HCT116 (cell line): ENCODE results near the gene NECTIN3. TPM values are rescaled to one million over a fixed set of nuclear protein-coding genes. Genes with fewer than 3 reads are reported as not detected.

Experiments used
- ATAC-seq: fragments of 200-7000 bp; cut with Tn5 transposase; 2 replicates; pipeline ENCODE4 v1.9.1; 2020; ENCODE audit warnings: mild to moderate bottlenecking, moderate library complexity
- Bru-seq: library from RNA; stranded (reverse); fragments of 400-500 nt; gene quantifications from one replicate; lab custom pipeline; 2021; lab: Mats Ljungman, UMichigan
- BruChase-seq, 2 experiments: library from RNA; stranded (reverse); fragments of 400-500 nt; gene quantifications; one replicate each; lab custom pipeline; 2021; lab: Mats Ljungman, UMichigan
- BruUV-seq: library from RNA; stranded (reverse); fragments of 400-500 nt; replicated peaks from 2 replicates; lab custom pipeline; 2021; lab: Mats Ljungman, UMichigan
- CTCF ChIA-PET: fragments of 300-600 bp; sonication (Branson Sonifier 250); formaldehyde crosslinking; loops from one replicate; lab custom pipeline; 2021; ENCODE audit warnings: antibody characterized with exemption; lab: Charles Lee
- POLR2A ChIA-PET: fragments of 300-600, 350-600 bp; sonication (Branson Sonifier 250); formaldehyde crosslinking; loops from one replicate; lab custom pipeline; 2021; ENCODE audit warnings: antibody characterized with exemption; lab: Charles Lee
- RAD21 ChIA-PET, 2 experiments: fragments of 300-600 bp; sonication (Branson Sonifier 250); formaldehyde crosslinking; loops; one replicate each; lab custom pipeline; 2023; ENCODE audit warnings: low total read pairs in 2 of 2; ENCODE audit not compliant: uncharacterized antibody in 2 of 2, unreplicated experiment in 2 of 2, low non-redundant PET in 1 of 2; lab: Charles Lee
- DNase-seq: peaks from one replicate; pipeline ENCODE4 v3.0.0-alpha.2; 2010; ENCODE audit warnings: low read depth, low spot score
- H2AFZ ChIP-seq: fragments of 200-600 bp; shearing (Covaris generic), sonication (generic); 2 replicates; pipeline ENCODE4 v1.6.1; 2017; ENCODE audit warnings: low read depth, mixed run types, mixed read lengths, antibody characterized with exemption, low read length; ENCODE audit not compliant: poor library complexity, severe bottlenecking
- H3K27ac ChIP-seq: 2 replicates; pipeline ENCODE4 v1.5.1; 2012; ENCODE audit warnings: low read depth, low read length
- H3K27me3 ChIP-seq: fragments of 200-600 bp; sonication (generic); 2 replicates; pipeline ENCODE4 v1.6.1; 2016; ENCODE audit warnings: mixed run types, low read length, mixed read lengths; ENCODE audit not compliant: insufficient read depth
- H3K36me3 ChIP-seq, 2 experiments: fragments of 200-500 bp in 1 of 2; fragments of 200-600 bp in 1 of 2; sonication (Bioruptor generic) in 1 of 2; sonication (generic) in 1 of 2; 2 replicates each; pipeline versions ENCODE4 v1.5.1 to v1.6.1; 2014 to 2016; ENCODE audit warnings: low read length in 2 of 2, inconsistent platforms in 1 of 2, mixed read lengths in 1 of 2, mixed run types in 1 of 2; ENCODE audit not compliant: insufficient read depth in 2 of 2, control insufficient read depth in 1 of 2
- H3K4me1 ChIP-seq, 2 experiments: fragments of 200-600 bp in 1 of 2; sonication (generic) in 1 of 2; 2 replicates each; pipeline versions ENCODE4 v1.5.1 to v1.6.1; 2012 to 2017; ENCODE audit warnings: low read length in 2 of 2, inconsistent platforms in 1 of 2, mild to moderate bottlenecking in 1 of 2, mixed read lengths in 1 of 2, mixed run types in 1 of 2, moderate library complexity in 1 of 2; ENCODE audit not compliant: insufficient read depth in 2 of 2, control insufficient read depth in 1 of 2
- H3K4me2 ChIP-seq: fragments of 200-600 bp; sonication (generic); 2 replicates; pipeline ENCODE4 v1.6.1; 2017; ENCODE audit warnings: mixed run types, low read length, mixed read lengths
- H3K4me3 ChIP-seq, 2 experiments: fragments of 200-600 bp in 1 of 2; sonication (generic) in 1 of 2; replicated peaks in 1 of 2; 2 replicates each; pipeline ENCODE4 v1.5.1; 2011 to 2016; ENCODE audit warnings: low read length in 2 of 2, control low read depth in 1 of 2, low read depth in 1 of 2, mild to moderate bottlenecking in 1 of 2, mixed read lengths in 1 of 2, mixed run types in 1 of 2
- H3K79me2 ChIP-seq: fragments of 200-600 bp; sonication (generic); 2 replicates; pipeline ENCODE4 v1.6.1; 2017; ENCODE audit warnings: mild to moderate bottlenecking, mixed run types, low read length, moderate library complexity, mixed read lengths; ENCODE audit not compliant: insufficient read depth
- H3K9ac ChIP-seq: fragments of 200-600 bp; sonication (generic); 2 replicates; pipeline ENCODE4 v1.6.1; 2016; ENCODE audit warnings: low read length, mixed read lengths
- H3K9me2 ChIP-seq: fragments of 200-600 bp; sonication (generic), shearing (Covaris generic); 2 replicates; pipeline ENCODE4 v1.6.1; 2017; ENCODE audit warnings: mixed run types, mild to moderate bottlenecking, moderate library complexity; ENCODE audit not compliant: insufficient read depth
- H3K9me3 ChIP-seq, 2 experiments: fragments of 200-500 bp in 1 of 2; fragments of 200-600 bp in 1 of 2; sonication (Bioruptor generic) in 1 of 2; sonication (generic) in 1 of 2; 2 replicates each; pipeline ENCODE4 v1.6.1; 2014 to 2017; ENCODE audit warnings: low read length in 2 of 2, mixed read lengths in 2 of 2, inconsistent platforms in 1 of 2, low read depth in 1 of 2, mild to moderate bottlenecking in 1 of 2, mixed run types in 1 of 2, moderate library complexity in 1 of 2; ENCODE audit not compliant: control insufficient read depth in 1 of 2, insufficient read depth in 1 of 2
- H4K20me1 ChIP-seq: fragments of 200-600 bp; sonication (generic), shearing (Covaris generic); 2 replicates; pipeline ENCODE4 v1.6.1; 2017; ENCODE audit warnings: mixed run types, mild to moderate bottlenecking, moderate library complexity; ENCODE audit not compliant: insufficient read depth
- CBX3 ChIP-seq: IDR thresholded peaks from 2 replicates; pipeline ENCODE4 v1.6.1; 2012; ENCODE audit warnings: low read depth
- EGR1 ChIP-seq: IDR thresholded peaks from 2 replicates; pipeline ENCODE4 v1.6.1; 2012; ENCODE audit warnings: low read depth
- EZH2 ChIP-seq: fragments of 200-600 bp; sonication (generic); IDR thresholded peaks from 2 replicates; pipeline ENCODE4 v1.6.1; 2017; ENCODE audit warnings: antibody characterized with exemption, mixed run types
- EZH2phosphoT487 ChIP-seq: fragments of 200-600 bp; IDR thresholded peaks from 2 replicates; pipeline ENCODE4 v1.6.1; 2018; ENCODE audit warnings: antibody characterized with exemption, borderline replicate concordance
- MAX ChIP-seq: IDR thresholded peaks from 2 replicates; pipeline ENCODE4 v1.6.1; 2012
- POLR2A ChIP-seq: IDR thresholded peaks from 2 replicates; pipeline ENCODE4 v1.7.0; 2011; ENCODE audit warnings: borderline replicate concordance; ENCODE audit not compliant: insufficient read depth, insufficient read length; ENCODE audit errors: extremely low read depth
- POLR2AphosphoS5 ChIP-seq: IDR thresholded peaks from 2 replicates; pipeline ENCODE4 v1.6.1; 2011; ENCODE audit warnings: mild to moderate bottlenecking, low read depth, low read length, moderate library complexity
- RAD21 ChIP-seq: IDR thresholded peaks from 2 replicates; pipeline ENCODE4 v1.6.1; 2012; ENCODE audit warnings: low read depth, mild to moderate bottlenecking
- SP1 ChIP-seq: IDR thresholded peaks from 2 replicates; pipeline ENCODE4 v1.6.1; 2012; ENCODE audit warnings: low read depth
- TCF7L2 ChIP-seq: IDR thresholded peaks from 2 replicates; pipeline ENCODE4 v1.7.0; 2011; ENCODE audit warnings: borderline replicate concordance, inconsistent platforms; ENCODE audit not compliant: insufficient read depth, insufficient read length; ENCODE audit errors: extremely low read depth
- YY1 ChIP-seq: IDR thresholded peaks from 2 replicates; pipeline ENCODE4 v1.6.1; 2011; ENCODE audit warnings: low read length, low read depth, moderate library complexity, mild to moderate bottlenecking; ENCODE audit not compliant: insufficient replicate concordance; ENCODE audit errors: extremely low read depth
- intact Hi-C: fragments of 100-400 bp; cut with micrococcal nuclease; formaldehyde crosslinking; loops from 2 replicates; pipeline ENCODE4 v1.10.0; 2022
- long read RNA-seq: library from polyadenylated mRNA; unstranded; transcript quantifications from one replicate; pipeline ENCODE4 v2.0.0, GENCODE V29; 2021; ENCODE audit not compliant: unreplicated experiment
- polyA plus RNA-seq: library from polyadenylated mRNA; unstranded; fragments of >200 nt; gene quantifications from 2 replicates; pipeline ENCODE4 v1.2.1, GENCODE V29; 2012; ENCODE audit warnings: missing spikeins
- total RNA-seq: library from RNA; stranded (reverse); gene quantifications from one replicate; pipeline ENCODE4 v1.2.1, GENCODE V29; 2021; ENCODE audit not compliant: unreplicated experiment

NECTIN3 gene
- total RNA-seq (93.6 TPM), Bru-seq, nascent RNA (percentile 96 among the genes with signal in this experiment), BruChase-seq, experiment 1, labeled RNA remaining after a 6-hour chase (percentile 77 among the genes with signal in this experiment), BruChase-seq, experiment 2, labeled RNA remaining after a 2-hour chase (percentile 91 among the genes with signal in this experiment)
- polyA plus RNA-seq: 20.2 and 31.6 TPM in 2 replicates
- long read RNA-seq, transcript NECTIN3-206 (6 exons, 3,664 nt): major isoform, 80 of 113 reads
- long read RNA-seq, partial matches to known transcripts: 11 of 113 reads
- long read RNA-seq, other reads (novel, unspliced or antisense): 22 of 113 reads

- peak; percentile 88 for ATAC-seq
- H3K4me2 ChIP-seq: peak within 1 kb of the TSS; percentile 86
- peak within 1 kb of the TSS; percentile 89 to 90 for H3K4me3 ChIP-seq
- no peaks in the 10 kb centered on the region for H3K36me3 ChIP-seq
- peaks cover 62% of the 10 kb centered on the region for H3K79me2 ChIP-seq
- peak; percentile 96 for DNase-seq
- peak within 1 kb of the TSS; percentile 96 for H3K27ac ChIP-seq
- peak within 1 kb of the TSS; percentile 85 for H3K9ac ChIP-seq
- no peaks in the 10 kb centered on the region for H3K9me2 ChIP-seq
- RAD21 ChIA-PET: no interaction called here
- H3K9me3 ChIP-seq: no peaks in the 10 kb centered on the region
- H4K20me1 ChIP-seq: no peaks in the 10 kb centered on the region
- peaks cover 12 to 42% of the 10 kb centered on the region in 2 experiments for H3K4me1 ChIP-seq
- no peak within 1 kb of the TSS for H2AFZ ChIP-seq
- intact Hi-C loops: loop anchor here (2.0 to 10.0 kb wide), 8 partner anchors 263 to 1339 kb away; no protein-coding TSS in a partner anchor
- no peaks in the 10 kb centered on the region for H3K27me3 ChIP-seq
- POLR2A ChIA-PET: no interaction called here
- TF ChIP-seq POLR2AphosphoS5 (peak; percentile 83), TCF7L2 (peak; percentile 78), EZH2phosphoT487 (no peak), EZH2 (no peak), POLR2A (peak; percentile 23), EGR1 (peak; percentile 47; the same call in 1 of the 2 replicates), CBX3 (peak; percentile 58; the same call in 1 of the 2 replicates), MAX (peak; percentile 63), SP1 (peak; percentile 90), RAD21 (no peak), YY1 (peak; percentile 38)
- BruUV-seq: no TSS peak
- CTCF ChIA-PET: no interaction called here
Measured at GRCh38 chr3:111071257-111072030, at the start of gene NECTIN3. Gene NECTIN3, plus strand, starts transcription at chr3:111071816. Its CDS starts 202 bp downstream, at chr3:111072018.
